Activated naive CD8-positive, alpha-beta T cell treated with anti-CD3 and anti-CD28 coated beads, Interleukin-2, amount 50 U/mL, for 24 hours (primary cell): ENCODE measurements around the gene TXN.
A peak's percentile ranks its signal among the peaks of the same experiment; 100 is the strongest.

Experiments used
- ATAC-seq: fragments of 150-1000 bp; cut with Tn5 transposase; one replicate; pipeline ENCODE4 v1.10.0; 2021
- DNase-seq: peaks from one replicate; pipeline ENCODE4 v3.0.0; 2021
- H3K27ac Mint-ChIP-seq: one replicate; pipeline ENCODE4 v1.8.0; 2021; ENCODE audit warnings: mild to moderate bottlenecking, mixed read lengths
- H3K27me3 Mint-ChIP-seq: one replicate; pipeline ENCODE4 v1.8.0; 2021; ENCODE audit warnings: mixed read lengths
- H3K36me3 Mint-ChIP-seq: one replicate; pipeline ENCODE4 v1.8.0; 2021; ENCODE audit warnings: low read depth, mixed read lengths
- H3K4me1 Mint-ChIP-seq: one replicate; pipeline ENCODE4 v1.8.0; 2021; ENCODE audit warnings: mixed read lengths
- H3K4me3 Mint-ChIP-seq: one replicate; pipeline ENCODE4 v1.8.0; 2021; ENCODE audit warnings: mild to moderate bottlenecking, moderate library complexity, mixed read lengths
- H3K9me3 Mint-ChIP-seq: one replicate; pipeline ENCODE4 v1.8.0; 2021; ENCODE audit warnings: mixed read lengths

Gene TXN

GRCh38 chr9:110256380-110257096 is at the start of gene TXN:
Gene TXN, minus strand, starts transcription at chr9:110256507. Its CDS starts 72 bp downstream, at chr9:110256435.
- Mint-ChIP-seq H3K9me3 (no peaks in the 10 kb centered on the region), H3K4me3 (peak within 1 kb of the TSS; percentile 95), H3K36me3 (peaks cover 39% of the 10 kb centered on the region), H3K4me1 (peaks cover 62% of the 10 kb centered on the region), H3K27me3 (peaks cover 6% of the 10 kb centered on the region), H3K27ac (peak within 1 kb of the TSS; percentile 98)
- ATAC-seq (peak; percentile 77), DNase-seq (peak; percentile 89)

DNA sequence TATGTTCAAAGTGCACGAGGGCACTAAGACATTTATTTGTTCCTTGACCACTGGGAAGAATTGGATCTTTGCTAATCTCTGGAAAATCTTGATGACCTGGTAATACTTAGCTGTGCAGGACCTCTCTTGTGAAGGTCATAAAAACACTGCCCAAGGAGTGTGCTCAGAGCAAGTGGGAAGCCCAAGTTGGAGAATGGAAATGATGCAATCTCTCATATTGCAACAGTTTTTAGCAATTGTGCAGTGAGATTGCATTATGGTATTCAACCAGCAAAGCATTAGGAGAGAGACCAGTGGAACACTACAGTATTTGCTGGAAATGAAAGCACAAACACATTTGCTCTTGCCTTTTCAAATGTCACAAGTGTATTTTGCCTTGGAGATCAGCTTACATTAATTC is 46.8 kb upstream of the TXN start:
- Mint-ChIP-seq H3K4me3 (no peak overlapping the region), H3K27me3 (peaks cover 10% of the 10 kb centered on the region), H3K27ac (no peak overlapping the region), H3K9me3 (no peaks in the 10 kb centered on the region), H3K36me3 (no peaks in the 10 kb centered on the region), H3K4me1 (no peaks in the 10 kb centered on the region)
- no peak for ATAC-seq
- no peak for DNase-seq

DNA sequence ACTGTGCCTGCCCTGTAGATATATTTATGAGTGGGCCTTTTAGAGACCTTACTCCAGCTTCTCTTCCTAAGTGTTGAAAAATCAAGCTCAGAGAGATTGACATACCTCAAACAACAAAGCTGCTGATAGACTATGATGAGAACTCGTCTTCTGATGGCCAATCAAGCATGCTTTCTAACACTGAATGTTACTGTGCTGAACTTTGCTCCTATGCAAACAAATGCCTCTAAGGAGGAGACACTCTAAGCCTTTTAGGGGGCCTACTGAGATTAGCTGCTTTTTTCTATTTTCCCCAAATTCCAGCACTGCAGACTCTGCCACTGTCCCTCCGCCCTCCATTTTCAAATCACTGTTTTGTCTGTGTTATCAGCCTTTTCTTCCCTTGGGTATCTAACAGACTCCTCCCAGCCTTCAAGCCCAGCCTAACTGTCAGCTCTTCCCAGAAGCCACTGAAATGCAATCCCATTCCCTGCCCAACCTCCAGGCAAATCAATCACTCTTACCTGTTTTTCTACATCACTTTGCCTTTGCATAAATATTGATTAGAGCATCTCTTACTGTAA is 41.8 kb upstream of the TXN start:
- Mint-ChIP-seq H3K27me3 (peaks cover 6% of the 10 kb centered on the region), H3K36me3 (no peaks in the 10 kb centered on the region), H3K27ac (no peak overlapping the region), H3K4me3 (no peak overlapping the region), H3K4me1 (no peaks in the 10 kb centered on the region), H3K9me3 (no peaks in the 10 kb centered on the region)
- ATAC-seq (no peak), DNase-seq (no peak)

GRCh38 chr9:110293248-110293647 is 36.9 kb upstream of the TXN start:
- DNase-seq (no peak), ATAC-seq (no peak)
- H3K27me3 Mint-ChIP-seq, result peaks cover 2% of the 10 kb centered on the region
- H3K4me3 Mint-ChIP-seq, result no peak overlapping the region
- no peaks in the 10 kb centered on the region for H3K4me1 Mint-ChIP-seq
- no peaks in the 10 kb centered on the region for H3K9me3 Mint-ChIP-seq
- no peaks in the 10 kb centered on the region for H3K36me3 Mint-ChIP-seq
- H3K27ac Mint-ChIP-seq, result no peak overlapping the region

GRCh38 chr9:110291921-110292557 is 35.7 kb upstream of the TXN start:
- Mint-ChIP-seq H3K4me1 (no peaks in the 10 kb centered on the region), H3K9me3 (no peaks in the 10 kb centered on the region), H3K27ac (no peak overlapping the region), H3K27me3 (peaks cover 2% of the 10 kb centered on the region), H3K4me3 (no peak overlapping the region), H3K36me3 (no peaks in the 10 kb centered on the region)
- ATAC-seq, result no peak
- no peak for DNase-seq

GRCh38 chr9:110290001-110290400 is 33.7 kb upstream of the TXN start:
- ATAC-seq, result no peak
- DNase-seq, result no peak
- Mint-ChIP-seq H3K27me3 (peaks cover 4% of the 10 kb centered on the region), H3K36me3 (no peaks in the 10 kb centered on the region), H3K4me3 (no peak overlapping the region), H3K27ac (no peak overlapping the region), H3K9me3 (no peaks in the 10 kb centered on the region), H3K4me1 (no peaks in the 10 kb centered on the region)

- Mint-ChIP-seq H3K4me1 (no peaks in the 10 kb centered on the region), H3K27me3 (peaks cover 1% of the 10 kb centered on the region), H3K27ac (no peak overlapping the region), H3K4me3 (no peak overlapping the region), H3K9me3 (no peaks in the 10 kb centered on the region), H3K36me3 (no peaks in the 10 kb centered on the region)
- DNase-seq (no peak), ATAC-seq (no peak)
Observed at GRCh38 chr9:110288503-110288902, 32.2 kb upstream of the TXN start.

DNA sequence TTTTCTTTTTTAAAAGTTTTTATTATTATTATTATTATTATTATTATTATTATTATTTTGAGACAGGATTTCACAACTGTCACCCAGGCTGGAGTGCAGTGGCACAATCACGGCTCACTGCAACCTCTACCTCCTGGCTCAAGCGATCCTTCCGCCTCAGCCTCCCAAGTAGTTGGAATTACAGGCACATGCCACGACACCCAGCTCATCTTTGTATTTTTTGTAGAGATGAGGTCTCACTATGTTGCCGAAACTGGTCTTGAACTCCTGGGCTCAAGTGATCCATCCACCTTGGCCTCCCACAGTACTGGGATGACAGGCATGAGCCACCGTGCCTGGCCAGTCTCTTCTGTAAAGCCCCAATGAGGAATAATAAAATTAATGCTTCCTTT is 31.0 kb upstream of the TXN start:
- no peaks in the 10 kb centered on the region for H3K4me1 Mint-ChIP-seq
- ATAC-seq (no peak), DNase-seq (no peak)
- H3K27me3 Mint-ChIP-seq, result peaks cover 1% of the 10 kb centered on the region
- no peaks in the 10 kb centered on the region for H3K36me3 Mint-ChIP-seq
- H3K4me3 Mint-ChIP-seq, result no peak overlapping the region
- H3K9me3 Mint-ChIP-seq, result no peaks in the 10 kb centered on the region
- no peak overlapping the region for H3K27ac Mint-ChIP-seq

- Mint-ChIP-seq H3K27ac (no peak overlapping the region), H3K36me3 (no peaks in the 10 kb centered on the region), H3K4me3 (no peak overlapping the region), H3K4me1 (no peaks in the 10 kb centered on the region), H3K27me3 (peaks cover 6% of the 10 kb centered on the region), H3K9me3 (no peaks in the 10 kb centered on the region)
- no peak for DNase-seq
- no peak for ATAC-seq
Observed at GRCh38 chr9:110284211-110284844, 28.0 kb upstream of the TXN start.

GRCh38 chr9:110283751-110284150 is 27.4 kb upstream of the TXN start:
- H3K4me3 Mint-ChIP-seq, result no peak overlapping the region
- H3K36me3 Mint-ChIP-seq, result no peaks in the 10 kb centered on the region
- H3K9me3 Mint-ChIP-seq, result no peaks in the 10 kb centered on the region
- H3K27me3 Mint-ChIP-seq, result peaks cover 9% of the 10 kb centered on the region
- no peak for DNase-seq
- H3K4me1 Mint-ChIP-seq, result peaks cover 1% of the 10 kb centered on the region
- no peak overlapping the region for H3K27ac Mint-ChIP-seq
- ATAC-seq, result no peak

DNA sequence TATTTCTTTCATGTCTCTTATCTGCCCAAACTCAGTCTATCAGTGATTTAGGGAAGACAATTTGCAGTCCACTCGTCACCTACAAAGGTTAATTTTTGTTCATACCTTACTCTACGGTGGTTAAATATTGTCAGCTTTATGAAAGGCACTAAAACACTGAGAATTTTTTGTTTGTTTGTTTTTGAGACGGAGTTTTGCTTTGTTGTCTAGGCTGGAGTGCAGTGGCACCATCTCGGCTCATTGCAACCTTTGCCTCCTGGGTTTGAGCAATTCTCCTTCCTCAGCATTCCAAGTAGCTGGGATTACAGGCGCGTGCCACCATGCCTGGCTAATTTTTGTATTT is 26.4 kb upstream of the TXN start:
- Mint-ChIP-seq H3K27me3 (peaks cover 9% of the 10 kb centered on the region), H3K4me1 (peaks cover 8% of the 10 kb centered on the region), H3K9me3 (no peaks in the 10 kb centered on the region), H3K36me3 (no peaks in the 10 kb centered on the region), H3K27ac (no peak overlapping the region), H3K4me3 (no peak overlapping the region)
- ATAC-seq, result no peak
- DNase-seq, result no peak

- Mint-ChIP-seq H3K27me3 (peaks cover 9% of the 10 kb centered on the region), H3K9me3 (no peaks in the 10 kb centered on the region), H3K36me3 (no peaks in the 10 kb centered on the region), H3K4me1 (peaks cover 8% of the 10 kb centered on the region), H3K4me3 (no peak overlapping the region), H3K27ac (no peak overlapping the region)
- DNase-seq, result no peak
- ATAC-seq, result no peak
Observed at GRCh38 chr9:110282018-110282738, 25.9 kb upstream of the TXN start.

- Mint-ChIP-seq H3K27me3 (peaks cover 7% of the 10 kb centered on the region), H3K36me3 (no peaks in the 10 kb centered on the region), H3K9me3 (no peaks in the 10 kb centered on the region), H3K27ac (no peak overlapping the region), H3K4me1 (peaks cover 8% of the 10 kb centered on the region), H3K4me3 (no peak overlapping the region)
- ATAC-seq, result no peak
- DNase-seq, result no peak
Observed at GRCh38 chr9:110278080-110278707, 21.9 kb upstream of the TXN start.

GRCh38 chr9:110276781-110277180 is 20.5 kb upstream of the TXN start:
- peaks cover 7% of the 10 kb centered on the region for H3K27me3 Mint-ChIP-seq
- H3K9me3 Mint-ChIP-seq, result no peaks in the 10 kb centered on the region
- DNase-seq (no peak), ATAC-seq (no peak)
- peaks cover 8% of the 10 kb centered on the region for H3K4me1 Mint-ChIP-seq
- no peaks in the 10 kb centered on the region for H3K36me3 Mint-ChIP-seq
- no peak overlapping the region for H3K4me3 Mint-ChIP-seq
- no peak overlapping the region for H3K27ac Mint-ChIP-seq
